T-helper 17 cell (primary cell): ENCODE data around the gene C1orf87. TPM values are rescaled to one million over a fixed set of nuclear protein-coding genes. Genes with fewer than 3 reads are reported as not detected.

Experiments
- ATAC-seq: fragments of 150-1000 bp; cut with Tn5 transposase; 2 replicates; pipeline ENCODE4 v1.10.0; 2021; ENCODE audit warnings: mild to moderate bottlenecking, moderate library complexity
- DNase-seq, 3 donors: peaks; one replicate each; pipeline versions ENCODE4 v3.0.0 to v3.0.0-alpha.2; 2020 to 2021
- H3K9me3 ChIP-seq: one replicate; pipeline ENCODE4 v1.7.0; 2013; ENCODE audit warnings: low read length, mild to moderate bottlenecking; ENCODE audit not compliant: control insufficient read depth, poor library complexity, severe bottlenecking
- H3K27ac Mint-ChIP-seq: one replicate; pipeline ENCODE4 v1.8.0; 2022; ENCODE audit warnings: mild to moderate bottlenecking, moderate library complexity, mixed read lengths
- H3K27me3 Mint-ChIP-seq: one replicate; pipeline ENCODE4 v1.8.0; 2022; ENCODE audit warnings: mixed read lengths
- H3K36me3 Mint-ChIP-seq: one replicate; pipeline ENCODE4 v1.8.0; 2022; ENCODE audit warnings: low read depth, mixed read lengths
- H3K4me1 Mint-ChIP-seq: one replicate; pipeline ENCODE4 v1.8.0; 2022; ENCODE audit warnings: mild to moderate bottlenecking, mixed read lengths
- H3K4me3 Mint-ChIP-seq: one replicate; pipeline ENCODE4 v1.8.0; 2022; ENCODE audit warnings: mild to moderate bottlenecking, moderate library complexity, mixed read lengths
- total RNA-seq, 4 donors: library from RNA in 2 of 4; stranded (reverse) in 2 of 4; gene quantifications; one replicate each; pipeline ENCODE4 v1.2.3 and lab custom pipeline; 2022 to 2026

Gene C1orf87
- total RNA-seq, 2 donors from 2014 or later = not detected

- no peaks in the 10 kb centered on the region for H3K9me3 ChIP-seq
- ATAC-seq = peak; percentile 81
- DNase-seq = peak in 1 of 3 donors; percentile 16
- H3K4me1 Mint-ChIP-seq = peaks cover 7% of the 10 kb centered on the region
- no peak overlapping the region for H3K27ac Mint-ChIP-seq
- no peak overlapping the region for H3K4me3 Mint-ChIP-seq
- H3K36me3 Mint-ChIP-seq = peaks cover 2% of the 10 kb centered on the region
- peaks cover 15% of the 10 kb centered on the region for H3K27me3 Mint-ChIP-seq
Observed at GRCh38 chr1:59947047-59947938, 126.3 kb downstream of the C1orf87 start.

- DNase-seq (no peak), ATAC-seq (no peak)
- H3K36me3 Mint-ChIP-seq = peaks cover 2% of the 10 kb centered on the region
- H3K27me3 Mint-ChIP-seq = peaks cover 20% of the 10 kb centered on the region
- H3K9me3 ChIP-seq = no peaks in the 10 kb centered on the region
- H3K4me3 Mint-ChIP-seq = no peak overlapping the region
- H3K27ac Mint-ChIP-seq = no peak overlapping the region
- peaks cover 7% of the 10 kb centered on the region for H3K4me1 Mint-ChIP-seq
Observed at GRCh38 chr1:59945790-59946189, 127.8 kb downstream of the C1orf87 start.

Other genes with a start within 250 kb of the C1orf87 start
- gene CYP2J2, start 147.0 kb downstream of the C1orf87 start, total RNA-seq = under 1 TPM; 0.63 to 0.67 TPM